Rectal smooth muscle tissue (tissue), 1 donor: ENCODE data around the gene ZBTB8A.
A peak's percentile ranks its signal among the peaks of the same experiment; 100 is the strongest.
"Not testable (repeated sequence)": the region's sequence is repeated elsewhere in the genome, so short reads cannot be mapped to it uniquely, and the experiment has no call there.

Source experiments
- H3K27ac ChIP-seq: one replicate; pipeline ENCODE4 v1.7.0; 2013; ENCODE audit warnings: low read depth, low read length, inconsistent platforms
- H3K27me3 ChIP-seq: one replicate; pipeline ENCODE4 v1.7.0; 2013; ENCODE audit warnings: low read length; ENCODE audit not compliant: control insufficient read depth, insufficient read depth
- H3K36me3 ChIP-seq: one replicate; pipeline ENCODE4 v1.7.0; 2013; ENCODE audit warnings: low read length; ENCODE audit not compliant: control insufficient read depth, insufficient read depth
- H3K4me1 ChIP-seq: one replicate; pipeline ENCODE4 v1.7.0; 2013; ENCODE audit warnings: low read length; ENCODE audit not compliant: control insufficient read depth, insufficient read depth
- H3K4me3 ChIP-seq: one replicate; pipeline ENCODE4 v1.7.0; 2013; ENCODE audit warnings: low read length
- H3K9ac ChIP-seq: one replicate; pipeline ENCODE4 v1.7.0; 2013; ENCODE audit warnings: low read length

The ZBTB8A gene

GRCh38 chr1:32632829-32633228 lies 93.6 kb downstream of the ZBTB8A start:
- H3K4me3 ChIP-seq = no peak overlapping the region
- no peak overlapping the region for H3K27ac ChIP-seq
- no peak overlapping the region for H3K9ac ChIP-seq
- no peaks in the 10 kb centered on the region for H3K27me3 ChIP-seq
- H3K36me3 ChIP-seq = no peaks in the 10 kb centered on the region
- H3K4me1 ChIP-seq = no peaks in the 10 kb centered on the region

- Histone ChIP-seq H3K4me1 (no peaks in the 10 kb centered on the region), H3K9ac (no peak overlapping the region), H3K27ac (no peak overlapping the region), H3K36me3 (no peaks in the 10 kb centered on the region), H3K27me3 (no peaks in the 10 kb centered on the region), H3K4me3 (no peak overlapping the region)
These were observed 96.5 kb downstream of the ZBTB8A start for GRCh38 chr1:32635508-32636277.

DNA sequence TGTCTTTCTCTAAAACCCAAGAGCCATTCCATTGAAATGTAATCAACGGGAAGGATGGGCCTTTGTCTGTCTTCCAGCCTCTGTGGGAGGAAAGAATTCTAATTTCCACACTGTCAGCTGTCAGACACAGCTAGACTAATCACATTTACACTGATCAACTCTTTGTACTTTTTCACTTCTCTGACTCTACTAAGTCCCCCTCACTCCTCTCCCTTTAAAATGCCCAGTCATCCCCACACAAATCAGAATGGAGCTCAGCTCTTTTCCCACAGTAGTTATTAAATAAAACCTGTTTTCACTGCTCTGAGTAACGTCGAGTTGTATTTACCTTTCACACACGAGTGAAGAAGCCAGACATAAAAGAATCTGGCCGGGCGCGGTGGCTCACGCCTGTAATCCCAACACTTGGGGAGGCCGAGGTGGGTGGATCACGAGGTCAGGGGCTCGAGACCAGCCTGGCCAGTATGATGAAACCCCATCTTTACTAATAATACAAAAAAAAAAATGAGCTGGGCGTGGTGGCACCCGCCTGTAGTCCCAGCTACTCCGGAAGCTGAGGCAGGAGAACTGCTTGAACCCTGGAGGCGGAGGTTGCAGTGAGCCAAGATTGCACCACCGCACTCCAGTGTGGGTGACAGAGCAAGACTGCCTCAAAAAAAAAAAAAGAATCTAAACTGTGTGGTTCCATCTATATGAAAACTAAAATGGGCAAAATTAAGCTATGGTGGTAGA lies 97.9 kb downstream of the ZBTB8A start:
- Histone ChIP-seq H3K27me3 (no peaks in the 10 kb centered on the region), H3K4me1 (no peaks in the 10 kb centered on the region), H3K36me3 (no peaks in the 10 kb centered on the region), H3K4me3 (no peak overlapping the region), H3K27ac (no peak overlapping the region), H3K9ac (no peak overlapping the region)

GRCh38 chr1:32639489-32640075 lies 100.4 kb downstream of the ZBTB8A start:
- H3K36me3 ChIP-seq = no peaks in the 10 kb centered on the region
- no peak overlapping the region for H3K4me3 ChIP-seq
- H3K4me1 ChIP-seq = no peaks in the 10 kb centered on the region
- H3K27ac ChIP-seq = no peak overlapping the region
- H3K27me3 ChIP-seq = no peaks in the 10 kb centered on the region
- H3K9ac ChIP-seq = no peak overlapping the region

- not testable (repeated sequence) for H3K27ac ChIP-seq, H3K4me1 ChIP-seq, H3K36me3 ChIP-seq, H3K9ac ChIP-seq, H3K27me3 ChIP-seq, H3K4me3 ChIP-seq
These were observed 103.1 kb downstream of the ZBTB8A start for GRCh38 chr1:32642292-32642827.

- H3K4me1 ChIP-seq = peaks cover 3% of the 10 kb centered on the region
- H3K36me3 ChIP-seq = no peaks in the 10 kb centered on the region
- H3K27me3 ChIP-seq = no peaks in the 10 kb centered on the region
- H3K4me3 ChIP-seq = no peak overlapping the region
- H3K9ac ChIP-seq = no peak overlapping the region
- no peak overlapping the region for H3K27ac ChIP-seq
These were observed 105.2 kb downstream of the ZBTB8A start for GRCh38 chr1:32644426-32644825.

GRCh38 chr1:32647308-32648134 lies 108.3 kb downstream of the ZBTB8A start:
- H3K4me3 ChIP-seq = no peak overlapping the region
- no peak overlapping the region for H3K9ac ChIP-seq
- no peaks in the 10 kb centered on the region for H3K36me3 ChIP-seq
- H3K4me1 ChIP-seq = peaks cover 10% of the 10 kb centered on the region
- no peaks in the 10 kb centered on the region for H3K27me3 ChIP-seq
- H3K27ac ChIP-seq = no peak overlapping the region

GRCh38 chr1:32650248-32650751 lies 111.1 kb downstream of the ZBTB8A start, which contains the start of gene ZBTB8OS:
TSS of gene ZBTB8OS (minus strand) at chr1:32650550. CDS start at chr1:32650529, 21 bp downstream.
- peak within 1 kb of the TSS; percentile 89 for H3K4me3 ChIP-seq
- no peaks in the 10 kb centered on the region for H3K27me3 ChIP-seq
- peaks cover 14% of the 10 kb centered on the region for H3K4me1 ChIP-seq
- H3K27ac ChIP-seq = peak within 1 kb of the TSS; percentile 100
- peaks cover 9% of the 10 kb centered on the region for H3K36me3 ChIP-seq
- peak within 1 kb of the TSS; percentile 77 for H3K9ac ChIP-seq

DNA sequence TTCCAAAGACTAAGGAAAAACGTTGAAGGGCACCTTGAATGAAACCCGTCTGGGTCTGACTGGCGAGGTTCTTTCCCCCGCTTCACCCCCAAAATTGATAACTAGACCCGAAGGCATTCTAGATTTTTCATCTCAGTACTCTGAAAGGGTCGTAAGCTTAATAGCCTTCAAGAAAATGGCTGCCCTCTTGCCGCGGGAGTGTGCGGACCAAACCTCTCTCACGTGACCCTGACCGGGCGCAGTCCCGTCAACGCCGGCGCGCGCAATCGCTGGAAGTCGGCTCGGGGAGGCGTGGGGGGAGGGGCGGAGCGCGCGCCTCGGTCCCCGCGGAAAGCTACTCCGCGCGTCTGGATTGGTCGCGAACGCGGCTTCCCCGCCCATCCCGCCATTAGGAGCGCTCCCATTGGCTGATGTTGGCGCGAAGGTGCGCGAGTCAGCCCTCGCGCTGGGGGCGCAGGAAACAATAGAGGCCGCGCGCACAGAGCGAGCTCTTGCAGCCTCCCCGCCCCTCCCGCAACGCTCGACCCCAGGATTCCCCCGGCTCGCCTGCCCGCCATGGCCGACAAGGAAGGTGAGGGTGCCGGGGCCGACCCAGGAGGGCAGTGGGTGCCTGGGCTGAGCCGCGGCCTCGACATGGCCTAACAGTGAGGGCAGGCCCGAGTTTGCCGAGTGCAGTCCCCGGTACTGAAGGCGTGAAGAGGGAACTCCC lies 111.7 kb downstream of the ZBTB8A start, which contains the start of gene RBBP4:
Gene RBBP4, plus strand, starts transcription at position 457 of the 709 bp plus-strand sequence. Its CDS starts 99 bp downstream, at position 556.
- H3K36me3 ChIP-seq = peaks cover 9% of the 10 kb centered on the region
- peak within 1 kb of the TSS; percentile 89 for H3K4me3 ChIP-seq
- H3K27me3 ChIP-seq = no peaks in the 10 kb centered on the region
- peaks cover 14% of the 10 kb centered on the region for H3K4me1 ChIP-seq
- peak within 1 kb of the TSS; percentile 77 for H3K9ac ChIP-seq
- peak within 1 kb of the TSS; percentile 100 for H3K27ac ChIP-seq

DNA sequence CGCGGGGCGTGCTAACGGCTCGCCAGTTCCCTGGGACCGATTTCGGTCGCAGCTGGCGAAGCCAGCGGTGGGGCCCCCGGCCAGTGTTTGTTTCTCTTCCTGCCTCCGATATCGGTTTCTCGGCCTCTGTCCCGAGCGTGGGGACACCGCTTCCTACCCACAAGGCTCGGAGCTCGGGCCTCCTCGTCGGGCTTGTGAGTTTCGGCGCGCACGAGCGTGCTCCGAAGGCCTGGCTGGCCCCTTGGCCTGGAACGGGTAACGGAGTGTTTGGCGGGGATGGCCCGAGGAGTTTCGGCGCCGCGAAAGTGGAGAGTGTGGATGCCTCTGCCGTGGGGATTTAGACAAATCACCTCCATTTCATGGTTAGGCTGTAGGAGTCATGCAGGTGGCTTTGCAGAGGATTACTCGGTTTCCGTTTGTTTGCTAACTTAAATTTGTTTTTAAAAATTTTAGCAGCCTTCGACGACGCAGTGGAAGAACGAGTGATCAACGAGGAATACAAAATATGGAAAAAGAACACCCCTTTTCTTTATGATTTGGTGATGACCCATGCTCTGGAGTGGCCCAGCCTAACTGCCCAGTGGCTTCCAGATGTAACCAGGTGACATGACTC lies 112.3 kb downstream of the ZBTB8A start:
- peak overlapping the region; percentile 100 for H3K27ac ChIP-seq
- H3K4me3 ChIP-seq = peak overlapping the region; percentile 68
- H3K27me3 ChIP-seq = no peaks in the 10 kb centered on the region
- H3K4me1 ChIP-seq = peaks cover 14% of the 10 kb centered on the region
- peaks cover 9% of the 10 kb centered on the region for H3K36me3 ChIP-seq
- peak overlapping the region; percentile 70 for H3K9ac ChIP-seq
